Mucosa of descending colon (tissue), 3 donors: ENCODE results near the gene JMJD7. TPM values are rescaled to one million over a fixed set of nuclear protein-coding genes. Genes with fewer than 3 reads are reported as not detected.

Source experiments
- ATAC-seq: fragments of 200-7000 bp; cut with Tn5 transposase; one replicate; pipeline ENCODE4 v1.9.1; 2020; ENCODE audit warnings: mild to moderate bottlenecking, moderate library complexity
- DNase-seq, 3 donors: peaks; one replicate each; pipeline ENCODE4 v3.0.0-alpha.2; 2020
- H3K36me3 ChIP-seq: fragments of 200-600 bp; one replicate; pipeline ENCODE4 v1.8.0; 2021; ENCODE audit warnings: low read depth, mild to moderate bottlenecking
- H3K4me1 ChIP-seq: fragments of 200-600 bp; one replicate; pipeline ENCODE4 v1.8.0; 2021; ENCODE audit warnings: low read depth, mild to moderate bottlenecking
- H3K4me3 ChIP-seq: fragments of 200-600 bp; one replicate; pipeline ENCODE4 v1.8.0; 2021; ENCODE audit warnings: mild to moderate bottlenecking
- H3K9me3 ChIP-seq: fragments of 200-600 bp; one replicate; pipeline ENCODE4 v1.8.0; 2021; ENCODE audit warnings: mild to moderate bottlenecking
- CTCF ChIP-seq: fragments of 200-600 bp; IDR thresholded peaks from one replicate; pipeline ENCODE4 v1.8.0; 2022; ENCODE audit warnings: antibody characterized with exemption, mild to moderate bottlenecking
- intact Hi-C, 2 donors: fragments of 100-400 bp; cut with DNase I in 1 of 2; cut with micrococcal nuclease in 1 of 2; formaldehyde crosslinking; loops; one replicate each; pipeline versions ENCODE4 v1.11.0 to v1.11.1; 2022; cut with DNase I, micrococcal nuclease
- total RNA-seq, 3 donors: library from RNA; stranded (reverse); fragmentation: NEBNext Ultra II Directional in 2 of 3; extraction: Animal tissue kit (Norgen Biotek cat#: 25700) in 2 of 3; gene quantifications; one replicate each; pipeline versions ENCODE4 v1.2.1 to v1.2.4, GENCODE V29; 2021 to 2023
- donor health status: DM: no; HTN: no; CAD: no; lungs with moderate emphysema.
- donor health status: DM: no; HTN: no; CAD: no.
- donor health status: DM: no; HTN: yes; CAD: no.

JMJD7 gene
- total RNA-seq, 3 donors from 2014 or later = 9.8 to 15.2 (median 10.8) TPM

- no peaks in the 10 kb centered on the region for H3K36me3 ChIP-seq
- intact Hi-C loops = no loop called here
- no peak for TF ChIP-seq CTCF
- ATAC-seq (no peak), DNase-seq (no peak)
- no peak overlapping the region for H3K4me3 ChIP-seq
- H3K9me3 ChIP-seq = no peaks in the 10 kb centered on the region
- peaks cover 14% of the 10 kb centered on the region for H3K4me1 ChIP-seq
These were observed 51.5 kb downstream of the JMJD7 start for GRCh38 chr15:41879321-41879845.

GRCh38 chr15:41880156-41880877, 52.4 kb downstream of the JMJD7 start:
- H3K9me3 ChIP-seq = no peaks in the 10 kb centered on the region
- ATAC-seq (no peak), DNase-seq (no peak)
- intact Hi-C loops = no loop called here
- H3K4me1 ChIP-seq = peaks cover 14% of the 10 kb centered on the region
- H3K4me3 ChIP-seq = no peak overlapping the region
- H3K36me3 ChIP-seq = no peaks in the 10 kb centered on the region
- no peak for TF ChIP-seq CTCF

GRCh38 chr15:41881086-41881485, 53.2 kb downstream of the JMJD7 start:
- Histone ChIP-seq H3K4me3 (no peak overlapping the region), H3K9me3 (no peaks in the 10 kb centered on the region), H3K36me3 (no peaks in the 10 kb centered on the region), H3K4me1 (peaks cover 14% of the 10 kb centered on the region)
- DNase-seq (no peak), ATAC-seq (no peak)
- TF ChIP-seq CTCF = no peak
- intact Hi-C loops = no loop called here

- DNase-seq (no peak), ATAC-seq (peak; percentile 2)
- no peaks in the 10 kb centered on the region for H3K9me3 ChIP-seq
- no peaks in the 10 kb centered on the region for H3K36me3 ChIP-seq
- no peak overlapping the region for H3K4me3 ChIP-seq
- intact Hi-C loops = no loop called here
- TF ChIP-seq CTCF = no peak
- H3K4me1 ChIP-seq = peaks cover 14% of the 10 kb centered on the region
These were observed 53.6 kb downstream of the JMJD7 start for GRCh38 chr15:41881550-41881919.

- intact Hi-C loops = no loop called here
- Histone ChIP-seq H3K36me3 (no peaks in the 10 kb centered on the region), H3K4me1 (peaks cover 14% of the 10 kb centered on the region), H3K4me3 (no peak overlapping the region), H3K9me3 (no peaks in the 10 kb centered on the region)
- DNase-seq (peak in 2 of 3 donors; percentile 24 to 58), ATAC-seq (peak; percentile 66)
- TF ChIP-seq CTCF = no peak
These were observed 54.2 kb downstream of the JMJD7 start for GRCh38 chr15:41881920-41882688.
